GM12865 (cell line): ENCODE measurements around the gene FAM221A.
A peak's percentile ranks its signal among the peaks of the same experiment; 100 is the strongest.

Experiments
- DNase-seq: peaks from one replicate; pipeline ENCODE4 v3.0.0; 2010; ENCODE audit warnings: low read depth
- H3K4me3 ChIP-seq: 2 replicates; pipeline ENCODE4 v1.5.1; 2011; ENCODE audit warnings: mild to moderate bottlenecking, low read depth, low read length, control low read depth
- TF ChIP-seq, protein P1 (sequence below): IDR thresholded peaks from 2 replicates; pipeline ENCODE4 v1.5.1; 2011; ENCODE audit warnings: low read length, control low read depth, low read depth, inconsistent platforms; ENCODE audit not compliant: insufficient read depth; ENCODE audit errors: missing control alignments

The FAM221A gene, protein sequence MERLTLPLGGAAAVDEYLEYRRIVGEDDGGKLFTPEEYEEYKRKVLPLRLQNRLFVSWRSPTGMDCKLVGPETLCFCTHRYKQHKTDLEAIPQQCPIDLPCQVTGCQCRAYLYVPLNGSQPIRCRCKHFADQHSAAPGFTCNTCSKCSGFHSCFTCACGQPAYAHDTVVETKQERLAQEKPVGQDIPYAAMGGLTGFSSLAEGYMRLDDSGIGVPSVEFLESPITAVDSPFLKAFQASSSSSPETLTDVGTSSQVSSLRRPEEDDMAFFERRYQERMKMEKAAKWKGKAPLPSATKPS

GRCh38 chr7:23679898-23680413 lies at the start of gene FAM221A:
FAM221A (plus strand) TSS chr7:23680199; CDS start chr7:23680219, 20 bp downstream.
- peak within 1 kb of the TSS; percentile 82 for H3K4me3 ChIP-seq
- TF ChIP-seq, protein P1, sequence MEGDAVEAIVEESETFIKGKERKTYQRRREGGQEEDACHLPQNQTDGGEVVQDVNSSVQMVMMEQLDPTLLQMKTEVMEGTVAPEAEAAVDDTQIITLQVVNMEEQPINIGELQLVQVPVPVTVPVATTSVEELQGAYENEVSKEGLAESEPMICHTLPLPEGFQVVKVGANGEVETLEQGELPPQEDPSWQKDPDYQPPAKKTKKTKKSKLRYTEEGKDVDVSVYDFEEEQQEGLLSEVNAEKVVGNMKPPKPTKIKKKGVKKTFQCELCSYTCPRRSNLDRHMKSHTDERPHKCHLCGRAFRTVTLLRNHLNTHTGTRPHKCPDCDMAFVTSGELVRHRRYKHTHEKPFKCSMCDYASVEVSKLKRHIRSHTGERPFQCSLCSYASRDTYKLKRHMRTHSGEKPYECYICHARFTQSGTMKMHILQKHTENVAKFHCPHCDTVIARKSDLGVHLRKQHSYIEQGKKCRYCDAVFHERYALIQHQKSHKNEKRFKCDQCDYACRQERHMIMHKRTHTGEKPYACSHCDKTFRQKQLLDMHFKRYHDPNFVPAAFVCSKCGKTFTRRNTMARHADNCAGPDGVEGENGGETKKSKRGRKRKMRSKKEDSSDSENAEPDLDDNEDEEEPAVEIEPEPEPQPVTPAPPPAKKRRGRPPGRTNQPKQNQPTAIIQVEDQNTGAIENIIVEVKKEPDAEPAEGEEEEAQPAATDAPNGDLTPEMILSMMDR = peak; percentile 89
- peak; percentile 92 for DNase-seq

DNA sequence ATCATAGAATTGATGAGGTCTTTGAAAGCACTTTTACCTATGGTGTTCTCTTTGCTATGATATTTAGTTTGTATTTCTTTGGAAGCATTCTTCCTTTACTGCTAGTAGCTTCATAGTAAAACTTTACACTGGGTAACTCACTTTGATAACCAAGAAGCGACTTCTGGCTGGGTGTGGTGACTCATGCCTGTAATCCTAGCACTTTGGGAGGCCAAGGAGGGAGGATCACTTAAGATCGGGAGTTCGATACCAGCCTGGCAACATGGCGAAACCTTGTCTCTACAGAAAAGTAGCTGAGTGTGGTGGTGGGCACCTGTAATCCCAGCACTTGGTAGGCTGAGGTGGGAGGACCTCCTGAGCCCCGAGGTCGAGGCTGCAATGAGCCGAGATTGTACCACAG lies 46.6 kb upstream of the FAM221A start:
- no peak for DNase-seq
- TF ChIP-seq, protein P1 = no peak
- no peak overlapping the region for H3K4me3 ChIP-seq

- H3K4me3 ChIP-seq = no peak overlapping the region
- TF ChIP-seq, protein P1 = no peak
- no peak for DNase-seq
Observed at GRCh38 chr7:23645822-23646221, 34.2 kb upstream of the FAM221A start.

DNA sequence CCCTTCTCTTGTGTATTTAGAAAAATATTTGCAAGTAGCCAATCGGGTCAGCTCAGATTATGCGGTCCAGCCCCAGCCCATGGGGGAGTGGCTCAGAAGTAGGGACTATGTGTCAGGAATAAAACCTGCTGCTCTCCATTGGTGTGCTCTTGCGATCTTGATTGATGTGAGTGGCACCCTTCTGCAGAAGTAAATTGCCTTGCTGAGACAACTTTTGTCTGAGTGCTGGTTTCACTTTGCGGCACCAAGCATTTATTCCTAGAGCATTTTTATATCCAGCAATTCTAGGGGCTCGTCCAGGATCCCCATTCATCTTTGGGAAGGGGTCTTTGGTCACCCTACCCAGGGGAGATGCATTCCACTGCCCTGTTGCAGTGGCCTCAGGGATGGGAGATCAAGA lies 26.1 kb upstream of the FAM221A start:
- TF ChIP-seq, protein P1 = no peak

GRCh38 chr7:23654508-23654907 lies 25.5 kb upstream of the FAM221A start:
- H3K4me3 ChIP-seq = no peak overlapping the region
- TF ChIP-seq, protein P1 = peak; percentile 6
- DNase-seq = peak; percentile 24

More for the DNA sequence above, 26.1 kb upstream of the FAM221A start:
- DNase-seq = no peak
- H3K4me3 ChIP-seq = no peak overlapping the region

- no peak for DNase-seq
- TF ChIP-seq, protein P1 = no peak
- H3K4me3 ChIP-seq = no peak overlapping the region
Observed at GRCh38 chr7:23655433-23655832, 24.6 kb upstream of the FAM221A start.
